Uterus (tissue), 2 donors: ENCODE data around the gene MAP2K4.

Source experiments
- POLR2A ChIP-seq, 2 donors: fragments of 450-650 bp; IDR thresholded peaks; one replicate each; pipeline ENCODE4 v1.6.1; 2016; ENCODE audit warnings: antibody characterized with exemption in 2 of 2, mild to moderate bottlenecking in 1 of 2, moderate library complexity in 1 of 2
- TF ChIP-seq, protein P1 (sequence below), 4 experiments: fragments of 200-600 bp in 2 of 4; fragments of 450-650 bp in 2 of 4; sonication (generic) in 2 of 4; IDR thresholded peaks; one replicate each; pipeline ENCODE4 v1.5.1; 2016 to 2019; ENCODE audit warnings: antibody characterized with exemption in 4 of 4, mild to moderate bottlenecking in 2 of 4, moderate library complexity in 1 of 4

DNA sequence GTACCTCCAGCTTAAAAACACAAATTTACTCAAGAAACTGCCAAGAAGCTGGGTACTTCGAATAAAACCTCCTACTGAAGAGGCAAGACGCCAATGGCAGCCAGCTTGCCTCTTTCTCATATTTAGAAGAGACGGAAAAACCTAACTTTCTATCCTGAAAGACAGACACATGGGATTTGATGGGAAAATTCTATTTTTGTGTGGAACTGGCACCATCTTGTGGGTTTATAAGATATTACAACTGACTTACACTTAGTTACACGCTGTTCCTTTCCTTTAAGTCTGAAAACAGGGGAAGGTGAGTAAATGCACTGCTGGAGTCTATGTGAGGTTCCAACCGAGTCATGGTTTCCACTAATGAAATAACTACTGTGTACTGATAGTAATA lies 33.7 kb upstream of the MAP2K4 start:
- TF ChIP-seq, protein P1, sequence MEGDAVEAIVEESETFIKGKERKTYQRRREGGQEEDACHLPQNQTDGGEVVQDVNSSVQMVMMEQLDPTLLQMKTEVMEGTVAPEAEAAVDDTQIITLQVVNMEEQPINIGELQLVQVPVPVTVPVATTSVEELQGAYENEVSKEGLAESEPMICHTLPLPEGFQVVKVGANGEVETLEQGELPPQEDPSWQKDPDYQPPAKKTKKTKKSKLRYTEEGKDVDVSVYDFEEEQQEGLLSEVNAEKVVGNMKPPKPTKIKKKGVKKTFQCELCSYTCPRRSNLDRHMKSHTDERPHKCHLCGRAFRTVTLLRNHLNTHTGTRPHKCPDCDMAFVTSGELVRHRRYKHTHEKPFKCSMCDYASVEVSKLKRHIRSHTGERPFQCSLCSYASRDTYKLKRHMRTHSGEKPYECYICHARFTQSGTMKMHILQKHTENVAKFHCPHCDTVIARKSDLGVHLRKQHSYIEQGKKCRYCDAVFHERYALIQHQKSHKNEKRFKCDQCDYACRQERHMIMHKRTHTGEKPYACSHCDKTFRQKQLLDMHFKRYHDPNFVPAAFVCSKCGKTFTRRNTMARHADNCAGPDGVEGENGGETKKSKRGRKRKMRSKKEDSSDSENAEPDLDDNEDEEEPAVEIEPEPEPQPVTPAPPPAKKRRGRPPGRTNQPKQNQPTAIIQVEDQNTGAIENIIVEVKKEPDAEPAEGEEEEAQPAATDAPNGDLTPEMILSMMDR (IDR thresholded peaks at IDR 0.05) = peak; percentile 47 to 64 (median 52)
- no peak for TF ChIP-seq POLR2A (IDR thresholded peaks at IDR 0.05)
